COLO668 (cell line): ENCODE results near the gene ATP1A2.

Source experiments
- DNase-seq: peaks from one replicate; lab custom pipeline; 2025; ENCODE audit not compliant: unreplicated experiment; lab: John Stamatoyannopoulos, UW

Gene ATP1A2

DNA sequence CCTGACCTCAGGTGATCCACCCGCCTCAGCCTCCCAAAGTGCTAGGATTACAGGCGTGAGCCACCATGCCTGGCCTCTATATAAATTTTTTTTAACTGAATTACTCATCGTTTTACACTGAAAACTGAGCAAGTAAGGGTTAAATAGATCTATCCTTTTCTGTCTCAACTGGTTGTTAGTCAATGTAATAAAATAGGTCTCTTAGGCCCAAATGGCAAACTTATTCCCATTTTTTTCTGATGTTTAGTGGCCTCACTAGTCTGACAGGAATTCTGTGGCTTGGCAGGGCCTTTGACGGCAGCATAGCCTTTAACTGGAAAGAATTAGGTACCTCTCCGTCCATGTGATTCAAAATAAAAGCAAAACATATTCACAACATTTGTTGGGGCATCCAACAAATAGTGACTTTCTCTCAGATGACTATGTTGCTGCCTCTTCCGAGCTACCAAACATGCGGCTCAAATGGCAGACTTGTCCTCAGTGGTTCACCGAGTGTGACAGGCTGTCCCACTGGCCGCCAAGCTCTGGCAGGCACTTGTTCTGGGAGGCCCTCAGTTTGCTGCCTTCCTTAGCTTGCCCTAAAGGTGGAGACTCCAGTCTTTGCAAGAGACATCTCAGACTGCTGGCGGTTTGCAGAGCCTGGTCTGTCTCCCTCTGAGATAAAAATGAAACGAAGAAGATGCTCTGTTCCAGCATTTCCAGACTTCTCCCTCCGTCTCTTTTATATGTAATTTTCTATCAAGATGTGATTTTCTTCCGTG lies 53.2 kb downstream of the ATP1A2 start:
- DNase-seq = no peak

- peak; percentile 36 for DNase-seq
Measured at GRCh38 chr1:160169553-160170399, 54.2 kb downstream of the ATP1A2 start.

- no peak for DNase-seq
Measured at GRCh38 chr1:160171354-160171753, 55.8 kb downstream of the ATP1A2 start.

- no peak for DNase-seq
Measured at GRCh38 chr1:160171980-160172379, 56.4 kb downstream of the ATP1A2 start.

DNA sequence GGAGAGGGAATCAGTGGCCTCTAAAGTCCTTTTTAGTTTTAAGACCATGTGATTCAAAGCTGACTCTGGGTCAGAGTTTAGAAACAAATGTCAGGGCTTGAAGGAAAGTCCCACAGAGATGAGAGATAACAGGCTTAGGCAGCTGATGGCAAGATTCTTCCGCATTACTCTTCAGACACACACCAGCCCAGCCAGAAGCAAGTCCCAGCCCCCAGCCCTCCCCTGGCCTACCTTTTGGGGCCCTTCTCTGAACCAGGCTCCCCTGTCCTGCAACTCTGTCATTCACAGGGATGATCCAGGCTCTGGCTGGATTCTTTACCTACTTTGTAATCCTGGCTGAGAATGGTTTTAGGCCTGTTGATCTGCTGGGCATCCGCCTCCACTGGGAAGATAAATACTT lies 61.7 kb downstream of the ATP1A2 start:
- no peak for DNase-seq

- DNase-seq = no peak
Measured at GRCh38 chr1:160177667-160178066, 62.1 kb downstream of the ATP1A2 start.

- DNase-seq = no peak
Measured at GRCh38 chr1:160178731-160179130, 63.2 kb downstream of the ATP1A2 start.

DNA sequence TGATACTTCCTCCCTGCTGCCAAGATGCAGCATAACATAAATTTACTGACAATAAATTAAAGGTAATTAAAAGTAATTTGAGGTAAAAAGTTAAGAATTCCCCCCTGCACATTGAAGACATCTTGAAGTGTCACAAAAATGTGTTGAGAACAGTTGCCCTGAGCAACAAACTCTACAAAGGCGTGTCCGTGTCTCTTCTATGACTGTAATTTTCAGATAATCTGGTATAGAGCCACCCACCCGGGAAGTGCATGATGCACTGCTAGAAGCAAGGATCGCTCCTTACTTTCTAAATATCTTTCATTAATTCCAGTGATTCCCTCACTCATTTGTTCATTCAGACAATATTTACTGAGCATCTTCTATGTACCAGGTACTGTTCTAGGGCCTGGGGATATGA lies 63.8 kb downstream of the ATP1A2 start:
- DNase-seq = no peak

DNA sequence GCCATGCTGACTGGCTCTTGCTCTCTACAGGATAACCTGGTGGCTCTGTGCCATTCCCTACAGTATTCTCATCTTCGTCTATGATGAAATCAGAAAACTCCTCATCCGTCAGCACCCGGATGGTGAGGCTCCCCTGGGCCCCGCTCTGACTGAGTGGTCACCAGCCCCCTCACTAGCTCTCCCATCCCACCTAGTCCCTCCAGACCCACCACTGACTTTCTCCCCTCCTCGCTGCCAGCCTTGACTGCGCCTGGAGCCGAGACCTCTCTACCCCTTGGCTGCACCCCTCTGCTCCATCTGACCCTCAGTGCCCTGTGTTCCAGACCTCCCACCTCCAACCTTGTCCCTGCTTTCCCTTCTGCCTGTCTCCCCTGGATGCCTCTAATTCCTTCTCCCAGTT lies 70.7 kb downstream of the ATP1A2 start:
- no peak for DNase-seq

DNA sequence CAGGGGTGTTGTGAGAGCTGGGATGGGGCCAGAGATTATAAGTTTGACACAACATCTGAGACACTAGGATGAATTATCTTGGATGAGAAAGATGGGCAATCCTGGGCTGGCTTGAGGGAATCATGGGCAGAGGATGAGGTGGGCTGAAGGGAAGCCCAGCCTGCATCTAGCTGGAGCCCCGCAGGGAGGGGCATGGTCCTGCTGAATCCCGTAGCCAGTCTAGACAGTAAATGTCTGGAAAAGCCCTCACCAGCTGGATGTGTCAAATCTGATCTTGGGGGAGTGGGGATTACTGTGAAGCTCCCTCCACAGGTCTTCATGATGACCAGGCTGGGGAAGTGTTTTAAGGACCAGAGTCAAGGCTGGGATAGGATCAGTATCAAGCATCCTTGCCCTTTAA lies 71.2 kb downstream of the ATP1A2 start:
- no peak for DNase-seq

- DNase-seq = no peak
Measured at GRCh38 chr1:160187407-160187806, 71.8 kb downstream of the ATP1A2 start.

DNA sequence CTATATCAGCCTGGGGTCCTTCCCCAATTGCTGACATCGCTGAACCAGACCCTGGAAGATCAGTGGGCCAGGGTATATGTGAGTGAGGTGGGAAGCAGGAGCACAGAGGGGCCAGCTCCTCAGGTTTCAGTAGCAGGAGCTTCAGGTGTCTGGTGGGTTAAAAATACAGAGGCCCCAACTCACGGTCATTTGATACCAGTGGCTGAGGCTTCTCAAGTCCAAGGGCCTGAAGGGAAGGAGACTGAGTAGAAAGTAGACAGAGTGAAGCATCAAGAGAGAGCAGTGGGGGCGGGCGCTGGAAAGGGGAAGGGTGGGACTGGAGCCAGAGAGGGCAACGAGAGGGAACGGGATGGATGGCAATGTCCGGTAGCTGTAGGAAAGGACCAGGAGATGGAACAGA lies 72.8 kb downstream of the ATP1A2 start:
- DNase-seq = no peak

GRCh38 chr1:160189649-160190625 lies 74.4 kb downstream of the ATP1A2 start, which contains the start of gene CASQ1:
Gene CASQ1 (plus strand): TSS chr1:160190575. CDS start chr1:160190752, 177 bp downstream.
- no peak for DNase-seq

GRCh38 chr1:160191756-160192155 lies 76.2 kb downstream of the ATP1A2 start:
- no peak for DNase-seq

DNA sequence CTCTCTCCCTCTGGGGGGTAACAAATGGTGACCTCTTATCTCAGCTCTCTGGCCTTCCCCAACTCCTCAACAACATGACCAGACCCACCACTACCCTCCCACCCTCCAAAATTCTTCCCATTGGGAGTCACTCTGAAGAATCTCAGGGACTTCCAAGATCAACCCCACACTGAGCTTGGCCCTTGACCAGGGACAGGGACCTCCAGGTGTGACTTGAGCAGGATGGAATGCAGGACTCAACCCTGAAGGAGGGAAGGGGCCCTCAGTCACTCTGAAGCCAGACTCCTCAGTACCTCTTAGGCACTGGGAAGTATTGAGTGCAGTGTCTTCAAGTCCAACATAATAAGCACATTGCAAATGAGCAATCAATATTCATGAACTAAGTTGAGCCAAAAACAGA lies 76.7 kb downstream of the ATP1A2 start:
- no peak for DNase-seq
